ENCODE results near the gene CBLC. TPM values are rescaled to one million over a fixed set of nuclear protein-coding genes. Genes with fewer than 3 reads are reported as not detected.

Gene CBLC
- total RNA-seq, 1 donor from 2014 or later: 42.2 TPM

DNA sequence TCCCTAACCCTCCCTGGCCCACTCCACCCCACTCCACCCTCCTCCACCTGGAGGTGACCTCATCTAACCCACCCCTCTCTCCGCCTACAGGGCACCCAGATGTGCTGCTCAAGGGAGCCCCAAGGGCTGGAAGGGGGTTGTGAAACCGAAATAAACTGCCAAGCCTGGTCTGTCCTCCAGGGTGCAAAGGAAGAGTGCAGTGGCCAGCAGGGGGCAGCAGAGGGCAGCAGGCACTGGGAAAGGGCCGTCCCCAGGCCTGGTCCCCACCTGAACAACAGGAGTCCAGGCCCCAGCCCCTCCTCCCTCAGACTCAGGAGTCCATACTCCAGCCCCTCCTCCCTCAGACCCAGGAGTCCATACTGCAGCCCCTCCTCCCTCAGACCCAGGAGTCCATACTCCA is 22.8 kb downstream of the CBLC start:
- Histone ChIP-seq H3K27ac (no peak overlapping the region), H3K4me1 (peaks cover 6% of the 10 kb centered on the region), H3K4me3 (no peak overlapping the region), H3K36me3 (no peaks in the 10 kb centered on the region), H3K27me3 (no peaks in the 10 kb centered on the region), H3K9me3 (no peaks in the 10 kb centered on the region)
- intact Hi-C loops (cut with DNase I): loop anchor here (2.0 kb wide), 1 partner anchor 44 kb away; no protein-coding TSS in a partner anchor
- TF ChIP-seq POLR2A (IDR thresholded peaks at IDR 0.05) (no peak), POLR2AphosphoS5 (IDR thresholded peaks at IDR 0.05; ENCODE audit: insufficient read depth in 1 of 2, low read depth in 1 of 2) (no peak)
- TF ChIP-seq, protein P1, sequence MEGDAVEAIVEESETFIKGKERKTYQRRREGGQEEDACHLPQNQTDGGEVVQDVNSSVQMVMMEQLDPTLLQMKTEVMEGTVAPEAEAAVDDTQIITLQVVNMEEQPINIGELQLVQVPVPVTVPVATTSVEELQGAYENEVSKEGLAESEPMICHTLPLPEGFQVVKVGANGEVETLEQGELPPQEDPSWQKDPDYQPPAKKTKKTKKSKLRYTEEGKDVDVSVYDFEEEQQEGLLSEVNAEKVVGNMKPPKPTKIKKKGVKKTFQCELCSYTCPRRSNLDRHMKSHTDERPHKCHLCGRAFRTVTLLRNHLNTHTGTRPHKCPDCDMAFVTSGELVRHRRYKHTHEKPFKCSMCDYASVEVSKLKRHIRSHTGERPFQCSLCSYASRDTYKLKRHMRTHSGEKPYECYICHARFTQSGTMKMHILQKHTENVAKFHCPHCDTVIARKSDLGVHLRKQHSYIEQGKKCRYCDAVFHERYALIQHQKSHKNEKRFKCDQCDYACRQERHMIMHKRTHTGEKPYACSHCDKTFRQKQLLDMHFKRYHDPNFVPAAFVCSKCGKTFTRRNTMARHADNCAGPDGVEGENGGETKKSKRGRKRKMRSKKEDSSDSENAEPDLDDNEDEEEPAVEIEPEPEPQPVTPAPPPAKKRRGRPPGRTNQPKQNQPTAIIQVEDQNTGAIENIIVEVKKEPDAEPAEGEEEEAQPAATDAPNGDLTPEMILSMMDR (IDR thresholded peaks at IDR 0.05): peak; percentile 80 to 91 (median 90)
- no peak for DNase-seq (ENCODE audit: extremely low spot score in 2 of 2)

DNA sequence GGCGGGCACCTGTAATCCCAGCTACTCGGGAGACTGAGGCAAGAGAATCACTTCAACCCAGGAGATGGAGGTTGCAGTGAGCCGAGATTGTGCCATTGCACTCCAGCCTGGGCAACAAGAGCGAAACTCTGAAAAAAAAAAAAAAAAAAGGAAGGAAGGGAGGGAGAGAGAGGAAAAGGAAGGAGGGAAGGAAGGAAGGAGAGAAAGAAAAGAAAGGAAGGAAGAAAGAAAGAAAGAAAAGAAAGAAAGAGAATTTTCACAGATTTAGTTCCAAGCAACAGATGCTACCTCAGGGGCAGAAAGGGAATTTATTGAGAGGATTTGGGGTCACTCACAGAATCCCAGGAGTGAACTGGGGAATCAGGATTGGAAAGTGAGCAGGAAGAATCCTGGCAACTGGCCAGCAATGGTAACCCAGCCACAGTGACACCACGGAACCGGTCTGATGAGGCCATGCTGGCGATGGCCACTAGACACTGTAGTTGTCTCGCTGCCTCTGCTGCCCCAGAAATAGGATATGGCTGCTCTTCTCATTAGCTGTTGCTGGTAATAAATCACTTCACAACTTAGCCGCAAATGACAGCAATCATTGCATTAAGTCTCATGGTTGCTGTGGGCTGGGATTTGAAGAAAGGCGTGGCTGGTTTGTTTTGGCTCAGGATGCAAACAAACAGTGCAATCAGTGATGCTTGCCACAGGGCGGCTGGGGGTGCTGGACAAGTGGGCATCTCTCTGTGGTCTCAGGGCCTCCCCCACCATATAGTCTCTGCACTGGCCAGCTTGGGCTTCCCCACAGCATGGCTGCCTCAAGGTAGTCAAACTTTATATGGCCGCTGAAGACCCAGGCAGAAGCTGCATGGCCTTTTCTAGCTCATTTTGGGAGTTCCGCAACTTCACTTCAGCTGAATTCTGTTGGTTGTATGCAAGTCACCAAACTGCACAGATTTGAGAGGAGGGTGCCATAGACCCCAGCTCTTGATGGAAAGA is 26.0 kb downstream of the CBLC start:
- intact Hi-C loops (cut with DNase I): no loop called here
- Histone ChIP-seq H3K4me3 (no peak overlapping the region), H3K27me3 (no peaks in the 10 kb centered on the region), H3K4me1 (peaks cover 22% of the 10 kb centered on the region), H3K36me3 (no peaks in the 10 kb centered on the region), H3K27ac (no peak overlapping the region), H3K9me3 (no peaks in the 10 kb centered on the region)
- DNase-seq (ENCODE audit: extremely low spot score in 2 of 2): no peak
- TF ChIP-seq POLR2AphosphoS5 (IDR thresholded peaks at IDR 0.05; ENCODE audit: insufficient read depth in 1 of 2, low read depth in 1 of 2): no peak
- TF ChIP-seq, protein P1 (IDR thresholded peaks at IDR 0.05): no peak

DNA sequence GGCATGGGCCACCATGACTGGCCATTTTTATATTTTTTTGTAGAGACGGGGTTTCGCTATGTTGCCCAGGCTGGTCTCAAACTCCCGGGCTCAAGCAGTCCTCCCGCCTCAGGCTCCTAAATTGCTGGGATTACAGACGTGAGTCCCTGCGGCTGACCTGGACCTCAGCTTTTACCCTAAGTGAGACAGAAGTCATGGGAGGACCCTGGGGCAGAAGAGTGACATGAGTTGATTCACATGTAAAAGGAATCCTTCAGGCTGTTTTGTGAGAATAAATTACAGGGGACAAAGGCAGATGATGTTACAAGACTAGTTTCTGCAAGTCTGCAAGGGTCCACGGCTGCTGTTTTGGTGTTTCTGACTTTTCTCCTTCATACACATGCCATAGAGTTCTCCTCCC is 28.6 kb downstream of the CBLC start:
- no peaks in the 10 kb centered on the region for H3K27me3 ChIP-seq
- DNase-seq (ENCODE audit: extremely low spot score in 2 of 2): no peak
- TF ChIP-seq, protein P1 (IDR thresholded peaks at IDR 0.05): no peak
- TF ChIP-seq POLR2A (IDR thresholded peaks at IDR 0.05) (no peak), POLR2AphosphoS5 (IDR thresholded peaks at IDR 0.05; ENCODE audit: insufficient read depth in 1 of 2, low read depth in 1 of 2) (no peak)
- peaks cover 0 to under 1% of the 10 kb centered on the region in 2 donors for H3K36me3 ChIP-seq
- intact Hi-C loops (cut with DNase I): no loop called here
- no peak overlapping the region for H3K4me3 ChIP-seq
- no peaks in the 10 kb centered on the region for H3K9me3 ChIP-seq
- H3K4me1 ChIP-seq: peaks cover 39% of the 10 kb centered on the region
- H3K27ac ChIP-seq: no peak overlapping the region

DNA sequence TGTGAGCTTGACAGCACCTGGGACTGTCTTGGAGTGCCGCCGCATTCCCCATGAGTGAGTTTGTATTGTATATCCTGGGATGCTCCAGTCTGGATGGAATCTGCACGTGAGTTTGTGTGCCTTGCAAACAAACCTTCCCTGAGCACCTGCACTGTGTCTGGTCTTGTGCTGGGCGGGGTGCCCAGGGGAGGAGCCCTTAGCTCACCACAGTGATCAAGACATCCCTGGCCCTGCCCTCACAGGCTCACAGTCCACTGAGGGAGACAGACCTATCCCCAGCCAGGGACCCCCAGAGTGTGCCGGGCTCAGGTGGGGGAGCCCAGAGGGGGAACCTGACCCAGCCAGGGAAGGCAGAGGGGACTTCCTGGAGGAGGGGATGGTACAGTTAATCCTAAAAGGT is 29.5 kb downstream of the CBLC start:
- DNase-seq (ENCODE audit: extremely low spot score in 2 of 2): no peak
- Histone ChIP-seq H3K4me3 (no peak overlapping the region), H3K4me1 (peaks cover 42% of the 10 kb centered on the region), H3K9me3 (no peaks in the 10 kb centered on the region), H3K36me3 (peaks cover 0 to 5% of the 10 kb centered on the region in 2 donors), H3K27me3 (no peaks in the 10 kb centered on the region), H3K27ac (no peak overlapping the region)
- no peak for TF ChIP-seq POLR2A (IDR thresholded peaks at IDR 0.05)
- TF ChIP-seq, protein P1 (IDR thresholded peaks at IDR 0.05): no peak
- no peak for TF ChIP-seq POLR2AphosphoS5 (IDR thresholded peaks at IDR 0.05; ENCODE audit: insufficient read depth in 1 of 2, low read depth in 1 of 2)
- intact Hi-C loops (cut with DNase I): no loop called here
